NT2/D1 (cell line): ENCODE measurements around the gene HCN3.

Experiments
- SUZ12 ChIP-seq: IDR thresholded peaks from 2 replicates; pipeline ENCODE4 v1.6.1; 2011; ENCODE audit not compliant: insufficient read length, insufficient read depth; ENCODE audit errors: extremely low read depth
- YY1 ChIP-seq: IDR thresholded peaks from 2 replicates; pipeline ENCODE4 v1.6.1; 2011; ENCODE audit not compliant: insufficient read length, insufficient read depth
- ZNF274 ChIP-seq: IDR thresholded peaks from 2 replicates; pipeline ENCODE4 v1.6.1; 2011; ENCODE audit warnings: mild to moderate bottlenecking, low read depth, low read length

- no peak for TF ChIP-seq ZNF274
- TF ChIP-seq SUZ12, result no peak
- no peak for TF ChIP-seq YY1
Observed at GRCh38 chr1:155254714-155255242, 22.5 kb upstream of the HCN3 start.
